Adipocyte (in vitro differentiated cells): Measurements from ENCODE around the gene TRPM2.

Source experiments
- DNase-seq: peaks from one replicate; pipeline ENCODE4 v3.0.0-alpha.2; 2015; ENCODE audit warnings: low read depth
- H3K27me3 ChIP-seq: replicated peaks from 2 replicates; pipeline ENCODE4 v1.7.0; 2013; ENCODE audit warnings: mild to moderate bottlenecking, low read length, moderate library complexity; ENCODE audit not compliant: control insufficient read depth, insufficient read depth
- H3K36me3 ChIP-seq: 2 replicates; pipeline ENCODE4 v1.7.0; 2013; ENCODE audit warnings: low read length, mild to moderate bottlenecking, moderate library complexity; ENCODE audit not compliant: control insufficient read depth, insufficient read depth, severe bottlenecking
- H3K4me1 ChIP-seq: 2 replicates; pipeline ENCODE4 v1.7.0; 2013; ENCODE audit warnings: mild to moderate bottlenecking, low read length, moderate library complexity; ENCODE audit not compliant: control insufficient read depth, insufficient read depth
- H3K4me3 ChIP-seq: 2 replicates; pipeline ENCODE4 v1.7.0; 2013; ENCODE audit warnings: mild to moderate bottlenecking, low read length, moderate library complexity
- H3K9ac ChIP-seq: 2 replicates; pipeline ENCODE4 v1.7.0; 2013; ENCODE audit warnings: mild to moderate bottlenecking, low read length, moderate library complexity
- H3K9me3 ChIP-seq: 2 replicates; pipeline ENCODE4 v1.7.0; 2013; ENCODE audit warnings: mild to moderate bottlenecking, low read length, moderate library complexity; ENCODE audit not compliant: control insufficient read depth

The TRPM2 gene

DNA sequence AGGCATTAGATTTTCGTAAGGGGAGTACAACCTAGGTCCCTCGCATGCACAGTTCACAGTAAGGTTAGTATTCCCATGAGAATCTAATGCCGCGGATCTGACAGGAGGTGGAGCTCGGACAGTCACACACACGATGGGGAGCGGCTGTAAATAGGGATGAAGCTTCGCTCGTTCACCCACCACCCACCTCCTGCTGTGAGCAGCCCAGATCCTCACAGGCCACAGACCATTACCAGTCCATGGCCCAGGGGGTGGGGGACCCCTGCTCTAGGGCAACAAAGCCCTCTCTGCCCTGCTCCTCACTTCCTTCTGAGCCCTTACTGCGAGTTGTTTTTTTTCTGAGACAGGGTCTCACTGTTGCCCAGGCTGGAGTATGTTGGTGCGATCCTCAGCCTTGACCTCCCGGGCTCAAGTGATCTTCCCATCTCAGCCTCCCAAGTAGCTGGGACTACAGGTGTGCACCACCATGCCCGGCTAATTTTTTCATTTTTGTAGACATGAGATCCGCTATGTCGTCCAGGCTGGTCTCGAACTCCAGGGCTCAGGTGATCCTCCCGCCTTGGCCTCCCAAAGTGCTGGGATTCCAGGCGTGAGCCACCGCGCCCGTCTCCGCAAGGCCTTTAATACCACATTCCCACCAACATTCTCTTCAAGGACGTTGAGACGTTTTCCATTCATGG, 21.3 kb downstream of the TRPM2 start:
- H3K9ac ChIP-seq: no peak overlapping the region
- H3K36me3 ChIP-seq: no peaks in the 10 kb centered on the region
- H3K27me3 ChIP-seq: peaks cover 34% of the 10 kb centered on the region
- no peak overlapping the region for H3K4me3 ChIP-seq
- H3K9me3 ChIP-seq: no peaks in the 10 kb centered on the region
- no peak for DNase-seq
- H3K4me1 ChIP-seq: no peaks in the 10 kb centered on the region

- Histone ChIP-seq H3K36me3 (no peaks in the 10 kb centered on the region), H3K4me3 (no peak overlapping the region), H3K4me1 (no peaks in the 10 kb centered on the region), H3K9me3 (no peaks in the 10 kb centered on the region), H3K27me3 (peaks cover 39% of the 10 kb centered on the region), H3K9ac (no peak overlapping the region)
- no peak for DNase-seq
Measured at GRCh38 chr21:44375281-44375651, 21.8 kb downstream of the TRPM2 start.

- H3K9ac ChIP-seq: no peak overlapping the region
- DNase-seq: no peak
- peaks cover 45% of the 10 kb centered on the region for H3K27me3 ChIP-seq
- no peaks in the 10 kb centered on the region for H3K9me3 ChIP-seq
- no peaks in the 10 kb centered on the region for H3K36me3 ChIP-seq
- no peak overlapping the region for H3K4me3 ChIP-seq
- H3K4me1 ChIP-seq: no peaks in the 10 kb centered on the region
Measured at GRCh38 chr21:44375761-44376241, 22.4 kb downstream of the TRPM2 start.

DNA sequence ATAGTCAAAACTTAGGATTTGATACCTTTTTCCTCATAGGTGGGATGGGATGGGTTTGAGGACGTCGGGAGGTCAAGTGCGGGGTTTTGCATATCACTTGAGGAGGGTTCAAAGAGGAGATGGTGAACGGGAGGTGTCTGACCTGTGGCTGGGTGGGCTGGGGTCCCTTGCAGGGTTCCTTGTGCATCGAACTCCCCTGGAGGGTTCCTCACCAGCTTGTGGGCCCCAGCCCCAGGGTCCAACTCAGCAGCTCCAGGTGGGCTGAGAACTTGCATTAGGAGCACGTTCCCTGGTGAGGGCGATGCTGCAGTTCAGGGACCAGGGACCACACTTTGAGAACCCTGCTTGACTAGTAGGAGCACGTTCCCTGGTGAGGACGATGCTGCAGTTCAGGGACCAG, 23.2 kb downstream of the TRPM2 start:
- Histone ChIP-seq H3K4me3 (no peak overlapping the region), H3K36me3 (no peaks in the 10 kb centered on the region), H3K9ac (no peak overlapping the region), H3K9me3 (no peaks in the 10 kb centered on the region), H3K27me3 (peaks cover 48% of the 10 kb centered on the region), H3K4me1 (no peaks in the 10 kb centered on the region)
- no peak for DNase-seq

- no peak for DNase-seq
- no peak overlapping the region for H3K9ac ChIP-seq
- no peak overlapping the region for H3K4me3 ChIP-seq
- no peaks in the 10 kb centered on the region for H3K4me1 ChIP-seq
- H3K36me3 ChIP-seq: no peaks in the 10 kb centered on the region
- no peaks in the 10 kb centered on the region for H3K9me3 ChIP-seq
- peaks cover 48% of the 10 kb centered on the region for H3K27me3 ChIP-seq
Measured at GRCh38 chr21:44377201-44377921, 23.9 kb downstream of the TRPM2 start.

DNA sequence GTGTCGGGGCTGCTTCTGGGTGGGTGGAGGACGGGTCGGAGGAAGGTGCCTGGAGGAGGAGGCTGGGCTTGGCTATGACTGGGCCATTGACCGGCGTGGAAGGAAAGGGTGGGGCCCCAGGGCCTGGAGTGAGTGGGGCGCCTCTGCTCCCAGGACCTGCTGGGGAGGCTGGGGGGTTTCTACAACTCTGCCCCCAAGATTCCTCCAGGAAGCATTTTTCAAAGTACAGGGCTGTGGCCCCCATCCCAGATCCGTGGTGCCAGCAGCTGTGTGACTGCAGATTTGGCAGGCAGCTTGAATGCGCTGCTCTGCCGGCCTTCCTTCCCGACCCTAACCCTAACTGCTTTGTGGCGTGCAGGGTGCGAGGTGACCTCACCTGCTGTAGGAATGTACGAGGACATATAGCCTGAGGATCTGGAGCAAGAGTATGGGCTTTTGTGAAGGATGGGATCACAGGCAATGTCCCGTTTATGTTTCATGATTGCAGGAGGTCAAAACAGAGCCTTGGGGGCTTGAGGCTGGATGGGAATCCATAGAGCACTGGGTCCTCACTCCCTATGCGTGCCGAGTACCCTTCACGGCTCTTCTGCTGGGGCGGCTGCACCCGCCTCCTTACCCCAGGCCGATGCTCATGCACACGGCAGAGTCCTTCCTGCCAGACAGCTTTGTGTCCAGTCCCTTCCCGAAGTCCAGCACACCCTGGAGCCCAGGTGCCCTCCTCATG, 24.7 kb downstream of the TRPM2 start:
- Histone ChIP-seq H3K36me3 (no peaks in the 10 kb centered on the region), H3K4me3 (no peak overlapping the region), H3K27me3 (peaks cover 48% of the 10 kb centered on the region), H3K4me1 (no peaks in the 10 kb centered on the region), H3K9ac (no peak overlapping the region), H3K9me3 (no peaks in the 10 kb centered on the region)
- DNase-seq: no peak

DNA sequence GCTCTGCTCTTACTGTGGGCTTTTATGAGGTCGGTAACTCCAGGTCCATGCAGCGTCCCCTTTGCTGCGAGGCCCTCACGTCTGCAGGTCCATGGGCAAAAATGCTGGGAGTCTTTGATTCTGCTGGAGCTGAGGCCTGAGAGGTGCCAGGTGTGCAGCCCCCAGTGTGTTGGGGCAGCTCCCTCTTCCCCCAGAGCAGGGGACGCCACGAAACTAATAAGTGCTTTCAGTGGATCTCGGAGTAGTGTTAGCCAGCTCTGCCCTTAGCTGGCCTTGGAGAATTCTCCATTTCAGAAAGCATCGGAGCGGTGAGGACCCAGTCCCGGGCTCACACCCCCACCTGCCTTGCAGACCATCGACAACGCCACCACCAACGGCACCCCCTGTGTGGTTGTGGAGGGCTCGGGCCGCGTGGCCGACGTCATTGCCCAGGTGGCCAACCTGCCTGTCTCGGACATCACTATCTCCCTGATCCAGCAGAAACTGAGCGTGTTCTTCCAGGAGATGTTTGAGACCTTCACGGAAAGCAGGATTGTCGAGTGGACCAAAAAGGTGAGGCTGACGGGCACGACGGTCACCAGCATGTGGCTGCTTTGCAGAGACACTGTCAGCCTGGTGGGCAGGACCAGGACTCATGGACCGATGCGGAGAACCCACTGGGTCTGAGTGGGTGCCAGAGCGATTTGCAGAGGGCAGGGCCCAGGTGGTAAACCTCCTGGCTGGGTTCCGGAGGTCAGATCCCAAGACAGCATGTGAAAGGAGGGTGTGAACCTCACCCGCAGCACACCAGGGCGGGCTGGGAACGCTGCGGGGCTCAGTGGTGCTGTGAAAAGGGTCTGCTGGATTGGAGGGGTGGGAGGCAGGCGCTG, 25.5 kb downstream of the TRPM2 start:
- H3K36me3 ChIP-seq: no peaks in the 10 kb centered on the region
- no peak overlapping the region for H3K4me3 ChIP-seq
- peaks cover 48% of the 10 kb centered on the region for H3K27me3 ChIP-seq
- peaks cover under 1% of the 10 kb centered on the region for H3K9me3 ChIP-seq
- no peaks in the 10 kb centered on the region for H3K4me1 ChIP-seq
- DNase-seq: no peak
- no peak overlapping the region for H3K9ac ChIP-seq

GRCh38 chr21:44379515-44379848, 26.1 kb downstream of the TRPM2 start:
- H3K36me3 ChIP-seq: no peaks in the 10 kb centered on the region
- no peak for DNase-seq
- H3K4me3 ChIP-seq: no peak overlapping the region
- peaks cover 6% of the 10 kb centered on the region for H3K9me3 ChIP-seq
- H3K4me1 ChIP-seq: no peaks in the 10 kb centered on the region
- H3K27me3 ChIP-seq: peaks cover 47% of the 10 kb centered on the region
- no peak overlapping the region for H3K9ac ChIP-seq

- no peaks in the 10 kb centered on the region for H3K4me1 ChIP-seq
- no peak for DNase-seq
- no peak overlapping the region for H3K9ac ChIP-seq
- H3K9me3 ChIP-seq: peaks cover 14% of the 10 kb centered on the region
- H3K4me3 ChIP-seq: no peak overlapping the region
- peaks cover 45% of the 10 kb centered on the region for H3K27me3 ChIP-seq
- H3K36me3 ChIP-seq: no peaks in the 10 kb centered on the region
Measured at GRCh38 chr21:44379991-44380865, 26.8 kb downstream of the TRPM2 start.

DNA sequence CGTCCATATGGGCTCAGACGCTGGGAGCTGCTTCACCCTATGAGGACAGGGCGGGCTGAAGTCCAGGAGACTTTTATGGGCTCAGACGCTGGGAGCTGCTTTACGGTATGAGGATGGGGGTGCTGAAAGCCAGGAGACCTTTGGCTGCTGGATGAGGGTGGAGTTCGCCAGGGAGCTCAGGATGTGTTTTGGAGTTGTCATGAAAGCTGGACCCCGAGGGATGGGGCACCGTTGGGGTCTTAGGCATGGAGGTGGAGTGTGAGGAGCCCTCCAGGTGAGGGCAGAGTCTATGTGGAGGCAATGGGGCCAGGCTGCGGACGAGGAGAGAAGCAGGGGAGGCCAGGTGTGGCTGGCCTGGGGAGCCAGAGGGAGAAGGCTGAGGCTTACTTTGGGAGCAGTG, 27.5 kb downstream of the TRPM2 start:
- peaks cover 20% of the 10 kb centered on the region for H3K9me3 ChIP-seq
- H3K36me3 ChIP-seq: no peaks in the 10 kb centered on the region
- H3K4me3 ChIP-seq: no peak overlapping the region
- H3K4me1 ChIP-seq: no peaks in the 10 kb centered on the region
- no peak overlapping the region for H3K9ac ChIP-seq
- DNase-seq: no peak
- peaks cover 43% of the 10 kb centered on the region for H3K27me3 ChIP-seq
